GM21423 (cell line): Measurements from ENCODE around the gene ADAMTSL1.

Experiments
- ATAC-seq: cut with Tn5 transposase; IDR thresholded peaks from one replicate; pipeline ENCODE4 v1.9.1; 2021; ENCODE audit warnings: mild to moderate bottlenecking, moderate library complexity; ENCODE audit not compliant: unreplicated experiment

The ADAMTSL1 gene

GRCh38 chr9:18601026-18601425 is 127.1 kb downstream of the ADAMTSL1 start:
- ATAC-seq = no peak

- ATAC-seq = no peak
These were observed 128.0 kb downstream of the ADAMTSL1 start for GRCh38 chr9:18601956-18602355.

DNA sequence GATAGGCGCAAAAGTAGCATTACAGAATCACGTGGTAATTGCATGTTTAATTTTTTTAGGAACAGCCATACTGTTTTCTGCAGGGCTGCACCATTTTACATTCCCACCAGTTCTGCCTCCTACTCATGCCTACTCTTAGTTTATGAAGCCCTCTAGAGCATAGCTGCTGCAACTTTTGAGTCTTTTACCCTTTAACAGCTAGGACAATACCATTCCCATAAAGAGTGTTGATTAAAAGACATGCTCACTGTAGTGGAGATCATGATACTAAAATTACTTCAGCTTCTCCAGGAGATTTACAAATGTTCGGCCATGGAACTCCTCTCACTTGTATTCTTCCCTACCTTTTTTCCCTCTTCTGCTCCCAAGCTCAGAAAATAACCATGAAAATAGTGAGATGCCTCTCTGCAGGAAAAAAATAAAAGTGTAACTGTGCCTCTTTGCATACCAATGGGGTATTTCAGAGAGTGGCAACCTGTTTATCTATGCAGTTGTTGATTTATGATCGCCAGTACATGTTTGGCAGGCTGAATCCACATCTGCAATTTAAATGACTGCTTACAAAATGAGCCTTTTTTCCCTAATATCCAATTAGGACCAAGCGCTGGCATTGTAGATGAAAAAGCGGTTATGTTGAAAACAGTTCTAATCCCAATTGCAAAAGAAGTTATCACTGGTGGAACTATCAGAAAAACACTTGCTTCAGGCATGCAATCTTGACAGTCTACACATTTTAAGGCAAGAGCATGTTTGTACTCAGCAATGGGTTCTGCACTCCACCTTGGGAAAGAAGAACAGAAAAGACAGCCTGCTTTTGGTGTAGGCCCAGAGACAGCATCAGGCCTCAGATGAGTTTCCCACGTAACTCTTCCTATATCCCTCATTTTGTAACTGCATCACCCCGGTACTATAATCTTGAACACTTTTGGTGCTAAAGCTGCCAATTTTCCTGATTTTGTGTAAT is 131.1 kb downstream of the ADAMTSL1 start:
- no peak for ATAC-seq

GRCh38 chr9:18605766-18606180 is 131.8 kb downstream of the ADAMTSL1 start:
- no peak for ATAC-seq

- no peak for ATAC-seq
These were observed 132.3 kb downstream of the ADAMTSL1 start for GRCh38 chr9:18606281-18606680.

DNA sequence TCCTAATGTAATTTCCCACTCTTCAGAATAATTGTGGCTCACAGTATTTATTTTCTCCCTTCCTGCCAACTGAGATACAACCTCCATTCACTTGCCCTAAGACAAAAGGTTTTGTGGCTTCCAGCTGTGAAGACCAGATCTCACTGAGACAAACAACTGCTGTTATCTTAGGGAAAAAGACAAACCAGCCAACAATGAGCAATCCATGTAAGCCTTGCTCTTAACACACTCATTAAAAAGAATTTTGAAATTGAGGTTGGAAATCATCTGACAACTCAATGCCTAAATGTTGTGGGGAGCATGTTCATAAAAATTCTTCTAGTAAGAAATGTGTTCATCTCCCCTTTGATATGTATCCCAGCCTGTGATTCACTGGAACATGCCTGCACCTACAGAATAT is 132.9 kb downstream of the ADAMTSL1 start:
- no peak for ATAC-seq

GRCh38 chr9:18608371-18608770 is 134.4 kb downstream of the ADAMTSL1 start:
- no peak for ATAC-seq

DNA sequence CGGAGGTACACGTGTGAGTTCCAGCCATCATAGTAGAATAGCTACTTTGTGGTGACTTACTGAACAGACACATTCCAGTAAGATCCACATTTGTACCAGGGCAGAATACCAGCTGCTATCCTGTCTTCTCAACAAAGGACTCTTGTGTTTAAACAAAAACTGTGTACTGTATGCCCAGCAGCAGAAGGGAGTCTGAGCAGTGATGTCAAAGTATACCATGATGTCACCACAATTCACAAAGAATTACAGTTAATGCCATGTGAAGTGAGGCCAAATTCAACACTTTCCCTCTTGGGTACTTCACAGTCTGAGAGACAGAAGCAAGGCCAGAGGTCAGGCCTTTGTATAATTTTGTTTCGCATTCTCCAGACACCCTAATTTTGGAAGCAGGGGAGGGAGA is 137.0 kb downstream of the ADAMTSL1 start:
- ATAC-seq = no peak

DNA sequence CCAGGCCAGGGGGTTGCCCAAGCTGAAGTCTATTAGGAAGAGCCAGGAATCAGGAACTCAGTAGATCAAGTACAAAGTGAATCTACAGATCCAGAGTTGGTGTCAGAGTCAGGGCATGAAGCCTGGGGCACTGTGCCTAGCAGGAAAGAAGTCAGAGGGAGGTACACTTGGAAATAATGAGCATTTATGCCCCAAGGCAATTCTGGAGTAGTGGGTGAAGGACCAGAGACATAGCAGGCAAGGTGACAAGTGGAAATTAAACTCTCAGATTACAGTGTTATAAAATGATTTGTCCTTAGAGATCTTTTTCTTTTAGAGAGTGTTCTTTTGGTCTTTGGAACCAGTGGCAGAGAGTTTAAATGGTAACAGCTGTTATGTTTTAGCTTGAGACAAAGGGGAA is 138.0 kb downstream of the ADAMTSL1 start:
- no peak for ATAC-seq

- no peak for ATAC-seq
These were observed 140.2 kb downstream of the ADAMTSL1 start for GRCh38 chr9:18614116-18614515.

DNA sequence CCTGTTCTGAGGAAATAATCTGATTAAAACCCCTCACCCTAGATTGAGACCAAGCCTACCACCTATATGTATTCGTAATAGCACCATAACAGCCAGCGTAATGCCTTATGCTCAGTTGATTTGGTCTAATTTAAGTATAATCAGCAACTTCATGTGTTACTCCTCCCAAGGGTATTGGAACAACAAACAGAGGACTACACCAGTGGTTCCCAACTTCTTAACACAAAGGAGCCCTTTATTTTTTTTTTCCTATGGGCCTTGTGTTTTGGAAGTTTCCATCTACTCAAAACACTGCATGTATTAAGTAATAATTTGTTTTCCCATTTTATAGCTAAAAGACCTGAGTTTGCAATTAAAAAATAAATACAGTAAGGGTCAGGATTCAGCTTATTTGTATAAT is 140.7 kb downstream of the ADAMTSL1 start:
- ATAC-seq = no peak

GRCh38 chr9:18616976-18617375 is 143.0 kb downstream of the ADAMTSL1 start:
- ATAC-seq = no peak

- no peak for ATAC-seq
These were observed 143.8 kb downstream of the ADAMTSL1 start for GRCh38 chr9:18617759-18618158.

DNA sequence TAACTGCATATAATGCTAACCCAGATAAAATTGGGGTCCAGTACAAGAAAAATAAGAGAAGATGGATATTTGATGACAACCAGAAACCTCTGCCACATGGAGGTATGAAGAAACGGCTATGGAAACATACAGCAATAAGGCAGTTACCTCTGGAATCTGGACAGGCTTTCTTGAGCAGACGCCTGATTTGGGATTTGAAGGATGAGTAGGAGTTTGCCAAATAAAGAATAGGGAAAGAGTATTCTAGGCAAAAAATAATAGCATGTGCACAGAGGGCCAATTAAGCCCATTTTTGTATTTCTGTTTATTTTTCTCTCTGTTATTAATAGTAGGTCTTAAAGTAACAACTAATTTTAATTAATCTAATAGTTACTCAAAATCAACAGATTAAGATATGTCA is 144.9 kb downstream of the ADAMTSL1 start:
- ATAC-seq = no peak

DNA sequence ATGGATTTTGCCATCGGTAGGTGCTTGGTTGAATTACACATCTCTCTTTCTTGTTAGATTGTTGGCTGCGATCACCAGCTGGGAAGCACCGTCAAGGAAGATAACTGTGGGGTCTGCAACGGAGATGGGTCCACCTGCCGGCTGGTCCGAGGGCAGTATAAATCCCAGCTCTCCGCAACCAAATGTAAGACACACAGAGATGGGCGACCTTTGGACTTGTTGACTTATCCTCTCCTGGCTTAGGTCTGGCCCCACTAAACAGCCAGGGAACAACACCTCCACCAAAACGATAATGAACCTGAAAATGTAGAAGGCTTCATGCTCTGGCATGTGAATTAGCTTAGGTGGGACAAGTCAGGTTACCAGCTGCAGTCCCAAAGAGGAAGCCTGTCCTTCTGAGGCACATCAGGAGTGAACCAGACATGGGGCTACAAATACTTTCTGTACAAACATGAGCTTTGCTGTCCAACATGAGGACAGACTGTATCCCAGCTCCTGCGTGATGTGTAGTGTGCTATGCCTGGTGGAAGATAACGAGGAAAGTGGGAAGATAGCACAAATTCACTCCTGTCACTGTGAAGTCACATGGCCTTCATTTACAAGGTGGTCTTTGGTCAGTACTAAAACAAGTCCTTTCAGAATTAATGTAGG is 148.4 kb downstream of the ADAMTSL1 start:
- no peak for ATAC-seq

DNA sequence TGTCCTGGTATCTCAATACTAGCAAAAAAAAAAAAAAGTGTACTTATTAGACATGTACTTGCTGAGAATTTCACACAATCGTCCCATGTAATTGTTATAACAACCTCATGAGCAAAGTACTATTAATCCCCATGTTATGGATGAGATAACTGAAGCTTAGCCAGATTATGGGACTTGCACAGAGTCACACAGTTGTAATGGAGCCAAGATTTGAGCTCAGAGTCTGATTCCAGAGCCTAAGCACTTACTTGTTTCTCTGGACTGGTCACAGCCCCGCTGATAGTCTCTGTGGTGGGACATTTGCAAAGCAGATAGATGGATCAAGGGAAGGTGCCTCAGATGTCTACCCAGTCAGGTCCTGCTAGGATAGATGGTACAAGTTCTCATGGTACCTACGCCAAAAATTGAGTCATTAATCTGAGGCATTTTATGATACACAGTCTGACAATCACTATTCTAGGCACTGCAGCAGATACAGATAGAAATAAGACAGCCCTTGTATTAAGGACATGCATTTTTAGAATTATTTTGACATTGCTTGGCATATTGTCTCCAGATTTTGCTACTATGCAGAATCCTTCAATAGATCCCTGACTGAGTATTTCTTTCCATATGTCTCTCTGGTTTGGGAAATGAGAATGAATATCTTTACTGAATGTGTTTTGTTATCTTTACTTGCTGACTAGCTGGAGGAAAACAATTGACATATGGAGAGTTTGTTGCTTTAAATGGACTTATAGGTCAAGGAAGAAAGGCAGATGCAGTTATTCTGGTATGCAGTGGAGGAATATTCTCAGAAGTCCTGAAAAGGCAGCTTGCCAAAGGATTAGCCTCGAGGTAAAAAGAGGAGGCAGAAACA is 149.5 kb downstream of the ADAMTSL1 start:
- ATAC-seq = no peak

GRCh38 chr9:18626046-18626698 is 152.2 kb downstream of the ADAMTSL1 start:
- ATAC-seq = no peak

DNA sequence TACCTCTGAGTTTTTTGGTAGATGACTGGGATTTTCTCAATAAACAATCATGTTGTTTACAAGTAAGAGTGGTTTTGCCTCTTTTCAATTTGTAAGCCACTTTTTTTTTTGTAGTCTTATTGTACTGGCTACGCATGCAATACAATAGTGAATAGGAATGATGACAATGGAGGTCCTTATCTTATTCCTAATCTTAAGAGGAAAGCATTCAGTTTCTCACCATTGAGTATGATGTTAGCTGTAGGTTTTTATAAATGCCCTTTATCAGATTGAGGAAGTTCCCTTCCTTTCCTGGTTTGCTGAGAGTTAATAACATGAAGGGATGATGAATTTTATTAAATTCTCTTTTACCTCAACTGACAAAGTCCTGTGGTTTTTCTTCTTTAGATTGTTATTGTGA is 155.2 kb downstream of the ADAMTSL1 start:
- no peak for ATAC-seq

DNA sequence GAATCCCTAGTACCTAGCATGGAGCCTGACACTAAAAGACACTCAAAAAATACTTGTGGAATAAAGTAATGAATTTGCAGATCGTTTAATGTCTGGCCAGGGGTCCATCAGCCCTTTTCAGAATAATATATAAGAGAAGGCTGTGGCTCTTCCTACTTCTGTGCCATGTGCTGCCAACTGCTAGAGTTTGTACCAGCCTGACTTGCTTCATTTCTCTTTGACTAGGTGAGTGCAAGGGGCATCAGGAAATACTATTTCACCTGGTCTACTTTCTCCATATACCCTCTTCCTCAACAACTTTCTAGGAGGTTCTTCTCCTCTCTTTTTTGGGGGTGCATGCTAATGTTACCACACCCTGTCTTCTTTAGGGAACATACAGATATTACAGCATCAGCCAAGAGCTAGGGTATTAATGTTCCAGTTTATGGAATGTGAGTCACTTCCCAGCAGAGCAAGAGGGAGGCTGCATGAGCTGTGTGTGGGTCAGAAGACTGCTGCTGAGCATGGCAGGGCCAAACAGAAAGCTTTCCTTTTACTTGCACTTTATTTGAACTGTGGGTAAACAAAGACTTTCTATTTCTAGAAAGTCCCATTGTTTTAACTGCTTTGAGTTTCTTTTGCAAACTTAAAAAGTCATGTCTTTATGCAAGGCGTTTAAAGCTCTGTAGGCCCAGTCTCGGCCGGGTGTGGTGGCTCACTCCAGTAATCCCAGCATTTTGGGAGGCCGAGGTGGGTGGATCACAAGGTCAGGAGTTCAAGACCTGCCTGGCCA is 158.9 kb downstream of the ADAMTSL1 start:
- ATAC-seq = no peak

DNA sequence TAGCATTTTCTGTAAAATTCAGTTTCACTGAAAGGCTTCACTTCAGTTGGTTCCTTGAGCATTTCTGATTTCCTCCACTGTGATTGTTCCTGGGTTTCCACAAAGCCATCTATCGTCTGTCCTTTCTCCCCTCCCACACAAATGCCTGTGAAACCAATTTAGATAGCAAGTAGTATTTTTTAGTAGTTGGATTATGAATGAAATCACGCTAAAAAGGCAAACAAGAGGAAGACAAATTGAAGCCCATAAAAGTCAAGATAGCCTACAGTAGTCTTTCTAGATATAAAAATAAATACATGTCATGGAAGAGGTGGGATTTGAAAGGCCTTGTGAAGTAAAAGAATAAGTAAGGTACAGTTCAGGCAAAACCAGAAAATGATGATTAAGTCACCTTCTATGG is 162.8 kb downstream of the ADAMTSL1 start:
- no peak for ATAC-seq
